Osteoblast (primary cell): ENCODE results near the gene PRR14L. TPM values are rescaled to one million over a fixed set of nuclear protein-coding genes. Genes with fewer than 3 reads are reported as not detected.

Source experiments
- DNase-seq: peaks from one replicate; pipeline ENCODE4 v3.0.0; 2011; ENCODE audit warnings: low spot score, mixed read lengths; ENCODE audit not compliant: insufficient read length; ENCODE audit errors: missing footprints
- H2AFZ ChIP-seq: 2 replicates; pipeline ENCODE4 v1.6.0; 2011; ENCODE audit warnings: mild to moderate bottlenecking, low read length
- H3K27ac ChIP-seq: 2 replicates; pipeline ENCODE4 v1.5.1; 2011; ENCODE audit warnings: mild to moderate bottlenecking, low read depth, low read length, moderate library complexity
- H3K27me3 ChIP-seq: 2 replicates; pipeline ENCODE4 v1.6.0; 2012; ENCODE audit warnings: mild to moderate bottlenecking, control low read depth, inconsistent platforms, low read length, moderate library complexity; ENCODE audit not compliant: insufficient read depth
- H3K36me3 ChIP-seq: 2 replicates; pipeline ENCODE4 v1.5.1; 2011; ENCODE audit warnings: mild to moderate bottlenecking, low read length, control low read depth, moderate library complexity; ENCODE audit not compliant: insufficient read depth
- H3K4me1 ChIP-seq: 2 replicates; pipeline ENCODE4 v1.5.1; 2011; ENCODE audit warnings: mild to moderate bottlenecking, low read length, control low read depth, moderate library complexity; ENCODE audit not compliant: insufficient read depth
- H3K4me2 ChIP-seq: 2 replicates; pipeline ENCODE4 v1.6.0; 2011; ENCODE audit warnings: mild to moderate bottlenecking, low read length; ENCODE audit not compliant: insufficient read depth
- H3K4me3 ChIP-seq: fragments of 200-600 bp; sonication (generic); 3 replicates; pipeline ENCODE4 v1.5.1; 2012; ENCODE audit warnings: mild to moderate bottlenecking, low read length, inconsistent platforms; ENCODE audit not compliant: insufficient read depth
- H3K79me2 ChIP-seq: 2 replicates; pipeline ENCODE4 v1.6.0; 2012; ENCODE audit warnings: mild to moderate bottlenecking, low read length, control low read depth, inconsistent platforms; ENCODE audit not compliant: insufficient read depth
- H3K9me3 ChIP-seq: 2 replicates; pipeline ENCODE4 v1.5.1; 2011; ENCODE audit warnings: low read depth, low read length, control low read depth
- H4K20me1 ChIP-seq: 2 replicates; pipeline ENCODE4 v1.6.0; 2012; ENCODE audit warnings: mild to moderate bottlenecking, low read length, control low read depth; ENCODE audit not compliant: insufficient read depth
- CTCF ChIP-seq: IDR thresholded peaks from 2 replicates; pipeline ENCODE4 v1.5.1; 2011; ENCODE audit warnings: mild to moderate bottlenecking, low read depth, low read length, moderate library complexity; ENCODE audit errors: extremely low read depth
- total RNA-seq: library from RNA; depleted of rRNA; stranded (reverse); fragments of >200 nt; gene quantifications from 2 replicates; pipeline ENCODE4 v1.2.3, GENCODE V29; 2012

The PRR14L gene
- total RNA-seq, 1 donor = 22.1 TPM

DNA sequence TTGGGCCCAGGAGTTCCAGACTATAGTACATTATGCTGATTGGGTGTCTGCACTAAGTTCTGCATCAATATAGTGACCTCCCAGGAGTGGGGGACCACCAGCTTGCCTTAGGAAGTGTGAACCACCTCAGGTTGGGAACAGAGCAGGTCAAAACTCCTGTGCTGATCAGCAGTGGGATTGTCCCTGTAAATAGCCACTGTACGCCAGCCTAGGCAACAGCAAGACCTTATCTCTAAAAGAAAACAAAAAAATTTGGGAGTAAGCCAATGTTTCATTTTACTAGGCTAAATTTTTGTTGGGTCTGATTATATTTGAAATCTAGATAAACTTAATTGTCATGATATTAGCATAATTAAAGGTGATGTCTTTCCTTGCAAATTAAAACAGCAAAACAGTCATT is 7.3 kb upstream of the PRR14L start:
- H3K4me2 ChIP-seq = no peak overlapping the region
- peaks cover 4% of the 10 kb centered on the region for H3K36me3 ChIP-seq
- no peaks in the 10 kb centered on the region for H4K20me1 ChIP-seq
- no peak overlapping the region for H3K4me3 ChIP-seq
- peaks cover 23% of the 10 kb centered on the region for H3K4me1 ChIP-seq
- H3K79me2 ChIP-seq = peaks cover 9% of the 10 kb centered on the region
- TF ChIP-seq CTCF = no peak
- no peak overlapping the region for H3K27ac ChIP-seq
- DNase-seq = no peak
- no peak overlapping the region for H2AFZ ChIP-seq
- no peaks in the 10 kb centered on the region for H3K27me3 ChIP-seq
- H3K9me3 ChIP-seq = no peaks in the 10 kb centered on the region

GRCh38 chr22:31754813-31755212 is 4.9 kb upstream of the PRR14L start:
- Histone ChIP-seq H3K27me3 (no peaks in the 10 kb centered on the region), H3K4me3 (peak overlapping the region; percentile 76), H3K4me2 (peak overlapping the region; percentile 95), H3K79me2 (peaks cover 11% of the 10 kb centered on the region), H3K4me1 (peaks cover 29% of the 10 kb centered on the region), H3K27ac (peak overlapping the region; percentile 91), H2AFZ (peak overlapping the region; percentile 69), H3K9me3 (no peaks in the 10 kb centered on the region), H4K20me1 (no peaks in the 10 kb centered on the region), H3K36me3 (peaks cover 4% of the 10 kb centered on the region)
- no peak for TF ChIP-seq CTCF
- DNase-seq = no peak

- H3K4me1 ChIP-seq = peaks cover 32% of the 10 kb centered on the region
- H4K20me1 ChIP-seq = no peaks in the 10 kb centered on the region
- H3K4me2 ChIP-seq = peak within 1 kb of the TSS; percentile 95
- peaks cover 20% of the 10 kb centered on the region for H3K79me2 ChIP-seq
- H3K27ac ChIP-seq = peak within 1 kb of the TSS; percentile 91
- no peaks in the 10 kb centered on the region for H3K9me3 ChIP-seq
- H3K36me3 ChIP-seq = peaks cover 4% of the 10 kb centered on the region
- H3K4me3 ChIP-seq = peak within 1 kb of the TSS; percentile 76
- H2AFZ ChIP-seq = peak within 1 kb of the TSS; percentile 95
- no peaks in the 10 kb centered on the region for H3K27me3 ChIP-seq
- peak; percentile 98 for DNase-seq
- TF ChIP-seq CTCF = no peak
Observed at GRCh38 chr22:31753634-31754501, 3.9 kb upstream of the PRR14L start, which contains the start of gene DEPDC5. Gene DEPDC5 (plus strand): TSS chr22:31754019. CDS start chr22:31754922, 903 bp downstream.

GRCh38 chr22:31753005-31753633 is 3.2 kb upstream of the PRR14L start:
- peak overlapping the region; percentile 91 for H3K27ac ChIP-seq
- peak overlapping the region; percentile 95 for H3K4me2 ChIP-seq
- peak overlapping the region; percentile 95 for H2AFZ ChIP-seq
- peak overlapping the region; percentile 76 for H3K4me3 ChIP-seq
- TF ChIP-seq CTCF = no peak
- H3K9me3 ChIP-seq = no peaks in the 10 kb centered on the region
- peaks cover 27% of the 10 kb centered on the region for H3K79me2 ChIP-seq
- no peaks in the 10 kb centered on the region for H4K20me1 ChIP-seq
- peaks cover 40% of the 10 kb centered on the region for H3K4me1 ChIP-seq
- no peaks in the 10 kb centered on the region for H3K36me3 ChIP-seq
- no peaks in the 10 kb centered on the region for H3K27me3 ChIP-seq
- peak; percentile 82 for DNase-seq
